HEK293 (cell line): ENCODE results near the gene MAML2.

Source experiments
- CTCF ChIA-PET: fragments of 350-600 bp; formaldehyde crosslinking; extraction: SDS; loops from one replicate; lab custom pipeline; 2021; ENCODE audit warnings: antibody characterized with exemption; lab: Yijun Ruan, JAX
- POLR2A ChIA-PET: fragments of 300-600 bp; formaldehyde crosslinking; extraction: SDS; loops from one replicate; lab custom pipeline; 2020; ENCODE audit warnings: antibody characterized with exemption, inconsistent platforms; lab: Yijun Ruan, JAX
- H3K27ac ChIP-seq: fragments of 200-500 bp; sonication (Bioruptor generic); 2 replicates; pipeline ENCODE4 v1.5.1; 2014; ENCODE audit warnings: low read depth, low read length, control low read depth, inconsistent platforms; ENCODE audit errors: extremely low read depth
- H3K36me3 ChIP-seq, 2 experiments: fragments of 200-500 bp in 1 of 2; sonication (Bioruptor generic) in 1 of 2; 1 replicate in 1 of 2; 2 replicates in 1 of 2; pipeline ENCODE4 v1.5.1; 2014 to 2017; ENCODE audit warnings: inconsistent platforms in 2 of 2, low read length in 2 of 2; ENCODE audit not compliant: control insufficient read depth in 2 of 2, insufficient read depth in 1 of 2
- H3K4me1 ChIP-seq: fragments of 200-500 bp; sonication (Bioruptor generic); 2 replicates; pipeline ENCODE4 v1.5.1; 2014; ENCODE audit warnings: mild to moderate bottlenecking, low read length, inconsistent platforms; ENCODE audit not compliant: control insufficient read depth, insufficient read depth
- H3K4me3 ChIP-seq: 2 replicates; pipeline ENCODE4 v1.5.1; 2011; ENCODE audit warnings: low read depth, mild to moderate bottlenecking, control low read depth, low read length, moderate library complexity
- H3K9me3 ChIP-seq: fragments of 200-500 bp; sonication (Bioruptor generic); 2 replicates; pipeline ENCODE4 v1.5.1; 2014; ENCODE audit warnings: low read depth, low read length, inconsistent platforms; ENCODE audit not compliant: control insufficient read depth, insufficient read depth
- BCL11B ChIP-seq: fragments of 450-650 bp; formaldehyde crosslinking; IDR thresholded peaks from 2 replicates; pipeline ENCODE4 v1.5.1; 2016; ENCODE audit warnings: low read depth, missing biosample characterization, missing genetic modification characterization
- HOXC10 ChIP-seq: sonication (generic); formaldehyde crosslinking; IDR thresholded peaks from 2 replicates; pipeline ENCODE4 v1.8.1; 2023; ENCODE audit warnings: mild to moderate bottlenecking, missing genetic modification reagents
- KLF1 ChIP-seq: fragments of 450-650 bp; formaldehyde crosslinking; IDR thresholded peaks from 2 replicates; pipeline ENCODE4 v1.5.1; 2016; ENCODE audit warnings: missing biosample characterization, missing genetic modification characterization
- PRDM1 ChIP-seq: fragments of 450-650 bp; formaldehyde crosslinking; IDR thresholded peaks from 2 replicates; pipeline ENCODE4; 2016; ENCODE audit warnings: missing biosample characterization, missing genetic modification characterization
- PRDM4 ChIP-seq: fragments of 450-650 bp; formaldehyde crosslinking; IDR thresholded peaks from 2 replicates; pipeline ENCODE4 v1.5.1; 2017; ENCODE audit warnings: missing biosample characterization, missing genetic modification characterization
- PRDM6 ChIP-seq: fragments of 450-650 bp; formaldehyde crosslinking; IDR thresholded peaks from 2 replicates; pipeline ENCODE4 v1.5.1; 2017; ENCODE audit warnings: missing biosample characterization, missing genetic modification characterization
- TCF7L2 ChIP-seq: IDR thresholded peaks from 2 replicates; pipeline ENCODE4 v1.6.1; 2011; ENCODE audit warnings: low read depth, mild to moderate bottlenecking, inconsistent platforms, low read length, moderate library complexity, borderline replicate concordance
- ZBTB20 ChIP-seq: fragments of 450-650 bp; formaldehyde crosslinking; IDR thresholded peaks from 2 replicates; pipeline ENCODE4 v1.5.1; 2016; ENCODE audit warnings: missing biosample characterization, missing genetic modification characterization
- ZBTB21 ChIP-seq: fragments of 450-650 bp; formaldehyde crosslinking; IDR thresholded peaks from 2 replicates; pipeline ENCODE4 v1.5.1; 2017; ENCODE audit warnings: missing biosample characterization, missing genetic modification characterization
- ZFHX2 ChIP-seq: fragments of 450-650 bp; formaldehyde crosslinking; conservative IDR thresholded peaks from 2 replicates; pipeline ENCODE4 v1.5.1; 2016; ENCODE audit warnings: missing biosample characterization, missing genetic modification characterization
- ZNF112 ChIP-seq: fragments of 450-650 bp; formaldehyde crosslinking; IDR thresholded peaks from 2 replicates; pipeline ENCODE4 v1.5.0; 2017; ENCODE audit warnings: missing biosample characterization, missing genetic modification characterization
- ZNF133 ChIP-seq: fragments of 450-650 bp; formaldehyde crosslinking; IDR thresholded peaks from 2 replicates; pipeline ENCODE4 v1.5.1; 2016; ENCODE audit warnings: missing biosample characterization, missing genetic modification characterization
- ZNF138 ChIP-seq: fragments of 450-650 bp; formaldehyde crosslinking; IDR thresholded peaks from 2 replicates; pipeline ENCODE4 v1.5.1; 2016; ENCODE audit warnings: missing biosample characterization, missing genetic modification characterization, borderline replicate concordance
- ZNF146 ChIP-seq: fragments of 450-650 bp; formaldehyde crosslinking; IDR thresholded peaks from 2 replicates; pipeline ENCODE4 v1.5.1; 2016; ENCODE audit warnings: missing biosample characterization, missing genetic modification characterization
- ZNF155 ChIP-seq: fragments of 450-650 bp; formaldehyde crosslinking; IDR thresholded peaks from 2 replicates; pipeline ENCODE4 v1.5.1; 2016; ENCODE audit warnings: missing biosample characterization, missing genetic modification characterization
- ZNF157 ChIP-seq: fragments of 450-650 bp; formaldehyde crosslinking; IDR thresholded peaks from 2 replicates; pipeline ENCODE4 v1.5.1; 2016; ENCODE audit warnings: missing biosample characterization, missing genetic modification characterization
- ZNF23 ChIP-seq: fragments of 450-650 bp; formaldehyde crosslinking; IDR thresholded peaks from 2 replicates; pipeline ENCODE4 v1.5.1; 2016; ENCODE audit warnings: missing biosample characterization, missing genetic modification characterization, borderline replicate concordance
- ZNF239 ChIP-seq: fragments of 450-650 bp; formaldehyde crosslinking; IDR thresholded peaks from 2 replicates; pipeline ENCODE4 v1.5.1; 2016; ENCODE audit warnings: missing biosample characterization, missing genetic modification characterization
- ZNF341 ChIP-seq: fragments of 450-650 bp; formaldehyde crosslinking; IDR thresholded peaks from 2 replicates; pipeline ENCODE4; 2016; ENCODE audit warnings: low read depth, missing biosample characterization, missing genetic modification characterization
- ZNF426 ChIP-seq: fragments of 450-650 bp; formaldehyde crosslinking; IDR thresholded peaks from 2 replicates; pipeline ENCODE4 v1.5.1; 2017; ENCODE audit warnings: missing biosample characterization, missing genetic modification characterization, mild to moderate bottlenecking, inconsistent platforms, moderate library complexity
- ZNF48 ChIP-seq: fragments of 450-650 bp; formaldehyde crosslinking; IDR thresholded peaks from 2 replicates; pipeline ENCODE4 v1.5.1; 2016; ENCODE audit warnings: missing biosample characterization, missing genetic modification characterization
- ZNF626 ChIP-seq: fragments of 450-650 bp; sonication (Bioruptor Pico); formaldehyde crosslinking; IDR thresholded peaks from 2 replicates; pipeline ENCODE4 v1.5.1; 2018; ENCODE audit warnings: missing biosample characterization, missing genetic modification characterization, inconsistent platforms
- ZNF776 ChIP-seq: fragments of 450-650 bp; formaldehyde crosslinking; IDR thresholded peaks from 2 replicates; pipeline ENCODE4 v1.5.0; 2017; ENCODE audit warnings: missing biosample characterization, missing genetic modification characterization, borderline replicate concordance
- ZSCAN30 ChIP-seq: fragments of 450-650 bp; IDR thresholded peaks from 2 replicates; pipeline ENCODE4 v1.5.1; 2018; ENCODE audit warnings: missing biosample characterization, mild to moderate bottlenecking, missing genetic modification characterization, moderate library complexity
- TF ChIP-seq, protein P1 (sequence below): fragments of 450-650 bp; formaldehyde crosslinking; IDR thresholded peaks from 2 replicates; pipeline ENCODE4 v1.5.1; 2016; ENCODE audit warnings: missing biosample characterization, missing genetic modification characterization
- TF ChIP-seq, protein P2 (sequence below): fragments of 450-650 bp; formaldehyde crosslinking; IDR thresholded peaks from 2 replicates; pipeline ENCODE4 v1.5.1; 2016; ENCODE audit warnings: missing biosample characterization, missing genetic modification characterization

MAML2 gene

GRCh38 chr11:96063886-96064285, 279.1 kb downstream of the MAML2 start:
- Histone ChIP-seq H3K4me3 (no peak overlapping the region), H3K4me1 (no peaks in the 10 kb centered on the region), H3K36me3 (no peaks in the 10 kb centered on the region), H3K27ac (no peak overlapping the region), H3K9me3 (no peaks in the 10 kb centered on the region)
- ChIA-PET CTCF (interaction anchor here (0.7 to 2.8 kb wide), 3 partner anchors 9 to 378 kb away, joined by 3 to 6 read pairs (median 5); no protein-coding TSS in a partner anchor), POLR2A (no interaction called here)
- TF ChIP-seq ZNF155 (tag by site-specific recombination) (no peak), ZNF157 (tag by site-specific recombination) (no peak), ZNF23 (tag by site-specific recombination) (no peak), ZFHX2 (tag by site-specific recombination) (no peak), ZBTB20 (tag by site-specific recombination) (no peak), ZSCAN30 (tag by site-specific recombination) (no peak), ZNF133 (no peak), ZNF138 (no peak), ZNF146 (tag by site-specific recombination) (no peak), ZNF48 (tag by site-specific recombination) (no peak), PRDM1 (no peak), KLF1 (tag by site-specific recombination) (no peak), ZNF239 (tag by site-specific recombination) (no peak), BCL11B (tag by site-specific recombination) (no peak)

DNA sequence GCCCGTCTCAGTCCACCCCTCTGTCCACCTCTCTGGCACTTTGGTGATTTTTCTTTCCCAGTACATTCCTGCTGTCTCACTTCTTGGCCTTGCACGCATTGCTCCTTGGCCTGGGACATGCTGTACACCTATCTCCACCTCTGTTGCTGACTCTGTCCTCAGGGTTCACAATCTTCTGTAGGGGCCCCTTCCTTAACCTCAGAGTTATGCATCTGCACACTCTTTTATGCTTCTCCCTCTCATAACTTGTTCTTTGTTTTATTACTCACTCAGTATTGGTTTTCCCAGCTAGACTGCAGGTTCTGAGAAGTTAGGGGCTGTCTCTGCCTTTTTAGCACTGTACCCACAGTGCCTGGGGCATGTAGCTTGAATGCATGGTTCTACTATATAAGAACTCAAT, 279.9 kb downstream of the MAML2 start:
- CTCF ChIA-PET, result interaction anchor here (0.7 to 2.8 kb wide), 4 partner anchors 8 to 377 kb away, joined by 3 to 6 read pairs (median 4); no protein-coding TSS in a partner anchor
- TF ChIP-seq ZNF341 (tag by site-specific recombination), result no peak
- TF ChIP-seq PRDM4 (tag by site-specific recombination), result no peak
- TF ChIP-seq ZNF776 (tag by site-specific recombination), result no peak
- no peak for TF ChIP-seq ZNF626 (tag by site-specific recombination)
- TF ChIP-seq, protein P1, sequence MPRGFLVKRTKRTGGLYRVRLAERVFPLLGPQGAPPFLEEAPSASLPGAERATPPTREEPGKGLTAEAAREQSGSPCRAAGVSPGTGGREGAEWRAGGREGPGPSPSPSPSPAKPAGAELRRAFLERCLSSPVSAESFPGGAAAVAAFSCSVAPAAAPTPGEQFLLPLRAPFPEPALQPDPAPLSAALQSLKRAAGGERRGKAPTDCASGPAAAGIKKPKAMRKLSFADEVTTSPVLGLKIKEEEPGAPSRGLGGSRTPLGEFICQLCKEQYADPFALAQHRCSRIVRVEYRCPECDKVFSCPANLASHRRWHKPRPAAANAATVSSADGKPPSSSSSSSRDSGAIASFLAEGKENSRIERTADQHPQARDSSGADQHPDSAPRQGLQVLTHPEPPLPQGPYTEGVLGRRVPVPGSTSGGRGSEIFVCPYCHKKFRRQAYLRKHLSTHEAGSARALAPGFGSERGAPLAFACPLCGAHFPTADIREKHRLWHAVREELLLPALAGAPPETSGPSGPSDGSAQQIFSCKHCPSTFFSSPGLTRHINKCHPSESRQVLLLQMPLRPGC (tag by site-specific recombination), result no peak
- no peak for TF ChIP-seq ZBTB21 (tag by site-specific recombination)
- TF ChIP-seq HOXC10 (CRISPR knock-in tag), result no peak
- no peak for TF ChIP-seq ZNF426
- TF ChIP-seq ZNF112, result no peak
- TF ChIP-seq ZBTB20 (tag by site-specific recombination), result no peak
- TF ChIP-seq PRDM6 (tag by site-specific recombination), result no peak
- TF ChIP-seq, protein P2, sequence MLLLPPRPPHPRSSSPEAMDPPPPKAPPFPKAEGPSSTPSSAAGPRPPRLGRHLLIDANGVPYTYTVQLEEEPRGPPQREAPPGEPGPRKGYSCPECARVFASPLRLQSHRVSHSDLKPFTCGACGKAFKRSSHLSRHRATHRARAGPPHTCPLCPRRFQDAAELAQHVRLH (tag by site-specific recombination), result no peak
- no peak for TF ChIP-seq TCF7L2

More for the DNA sequence above, 279.9 kb downstream of the MAML2 start:
- Histone ChIP-seq H3K4me3 (no peak overlapping the region), H3K27ac (no peak overlapping the region), H3K36me3 (no peaks in the 10 kb centered on the region), H3K4me1 (no peaks in the 10 kb centered on the region), H3K9me3 (no peaks in the 10 kb centered on the region)
- POLR2A ChIA-PET, result no interaction called here
